Tibial nerve (tissue), 4 donors: ENCODE data around the gene SIVA1. TPM values are rescaled to one million over a fixed set of nuclear protein-coding genes. Genes with fewer than 3 reads are reported as not detected.

Experiments used
- DNase-seq, 2 donors: peaks; one replicate each; pipeline ENCODE4 v3.0.0-alpha.2; 2019; ENCODE audit warnings: low spot score in 2 of 2
- H3K27ac ChIP-seq, 4 donors: fragments of 200-600 bp; sonication (generic) in 3 of 4; one replicate each; pipeline ENCODE4 v1.5.1; 2017 to 2019; ENCODE audit warnings: mild to moderate bottlenecking in 1 of 4
- H3K27me3 ChIP-seq, 2 donors: fragments of 200-600 bp; sonication (generic) in 1 of 2; one replicate each; pipeline versions ENCODE4 v1.5.1 to v1.6.0; 2017 to 2019
- H3K36me3 ChIP-seq, 3 donors: fragments of 200-600 bp; sonication (generic); one replicate each; pipeline ENCODE4 v1.5.1; 2018 to 2019
- H3K4me1 ChIP-seq, 4 donors: fragments of 200-600 bp; sonication (generic) in 3 of 4; one replicate each; pipeline ENCODE4 v1.5.1; 2017 to 2019
- H3K4me3 ChIP-seq, 4 donors: fragments of 200-600 bp; sonication (generic) in 3 of 4; one replicate each; pipeline ENCODE4 v1.5.1; 2017 to 2019; ENCODE audit warnings: mild to moderate bottlenecking in 1 of 4, moderate library complexity in 1 of 4
- H3K9me3 ChIP-seq, 4 donors: fragments of 200-600 bp; sonication (generic) in 3 of 4; one replicate each; pipeline ENCODE4 v1.5.1; 2017 to 2019
- CTCF ChIP-seq, 5 experiments: fragments of 200-600 bp in 3 of 5; fragments of 450-650 bp in 2 of 5; sonication (generic) in 3 of 5; IDR thresholded peaks; one replicate each; pipeline ENCODE4 v1.5.1; 2016 to 2019; ENCODE audit warnings: antibody characterized with exemption in 5 of 5, mild to moderate bottlenecking in 3 of 5, moderate library complexity in 2 of 5
- EP300 ChIP-seq, 2 donors: sonication (generic); formaldehyde crosslinking; IDR thresholded peaks; one replicate each; pipeline ENCODE4 v1.6.1; 2017; ENCODE audit warnings: antibody characterized with exemption in 2 of 2, mild to moderate bottlenecking in 1 of 2
- POLR2A ChIP-seq, 2 donors: fragments of 450-650 bp; IDR thresholded peaks; one replicate each; pipeline ENCODE4 v1.6.1; 2017; ENCODE audit warnings: antibody characterized with exemption in 2 of 2, mild to moderate bottlenecking in 2 of 2, moderate library complexity in 2 of 2
- WGBS, 2 donors: methylation state at CpG; one replicate each; pipeline ENCODE4 v1.1.5; 2018; 5-methylcytosine and 5-hydroxymethylcytosine counted together
- total RNA-seq, 4 donors: library from RNA; depleted of rRNA; stranded (reverse); fragments of >200 nt; gene quantifications; one replicate each; pipeline ENCODE4 v1.1.0, GENCODE V29; 2016

The SIVA1 gene
- total RNA-seq, 4 donors from 2014 or later, result 260 to 422 (median 378) TPM

- 90 to 94% methylated on average over 8 to 19 of the region's 20 CpGs for WGBS, 2 donors
- no peak for DNase-seq
- no peak overlapping the region for H3K4me3 ChIP-seq
- no peaks in the 10 kb centered on the region for H3K27me3 ChIP-seq
- H3K36me3 ChIP-seq, result peaks cover 0 to 97% (median 0%) of the 10 kb centered on the region in 3 donors
- no peak for TF ChIP-seq EP300 (IDR thresholded peaks at IDR 0.05)
- no peak for TF ChIP-seq CTCF (IDR thresholded peaks at IDR 0.05)
- no peak for TF ChIP-seq POLR2A (IDR thresholded peaks at IDR 0.05)
- H3K27ac ChIP-seq, result no peak overlapping the region
- H3K9me3 ChIP-seq, result peaks cover 0 to 6% (median 0%) of the 10 kb centered on the region in 4 donors
- peaks cover 0 to 3% (median 0%) of the 10 kb centered on the region in 4 donors for H3K4me1 ChIP-seq
These were observed 21.6 kb downstream of the SIVA1 start for GRCh38 chr14:104774453-104775072.

GRCh38 chr14:104775073-104775489 is 22.1 kb downstream of the SIVA1 start:
- no peaks in the 10 kb centered on the region for H3K27me3 ChIP-seq
- no peak for DNase-seq
- peaks cover 0 to 97% (median 0%) of the 10 kb centered on the region in 3 donors for H3K36me3 ChIP-seq
- H3K27ac ChIP-seq, result no peak overlapping the region
- no peaks in the 10 kb centered on the region for H3K4me1 ChIP-seq
- no peak for TF ChIP-seq CTCF (IDR thresholded peaks at IDR 0.05)
- TF ChIP-seq POLR2A (IDR thresholded peaks at IDR 0.05), result no peak
- TF ChIP-seq EP300 (IDR thresholded peaks at IDR 0.05), result no peak
- 92 to 95% methylated on average over 4 to 13 of the region's 13 CpGs for WGBS, 2 donors
- H3K4me3 ChIP-seq, result no peak overlapping the region
- H3K9me3 ChIP-seq, result peaks cover 0 to 6% (median 0%) of the 10 kb centered on the region in 4 donors

GRCh38 chr14:104776481-104776880 is 23.5 kb downstream of the SIVA1 start:
- WGBS, 2 donors, result 96 to 98% methylated on average over 15 of the region's 15 CpGs
- no peak overlapping the region for H3K27ac ChIP-seq
- H3K4me1 ChIP-seq, result no peaks in the 10 kb centered on the region
- no peak for DNase-seq
- peaks cover 0 to under 1% (median 0%) of the 10 kb centered on the region in 4 donors for H3K9me3 ChIP-seq
- H3K36me3 ChIP-seq, result peaks cover 0 to 97% (median 0%) of the 10 kb centered on the region in 3 donors
- no peak overlapping the region for H3K4me3 ChIP-seq
- TF ChIP-seq EP300 (IDR thresholded peaks at IDR 0.05) (no peak), POLR2A (IDR thresholded peaks at IDR 0.05) (no peak), CTCF (IDR thresholded peaks at IDR 0.05) (no peak)
- no peaks in the 10 kb centered on the region for H3K27me3 ChIP-seq

- WGBS, 2 donors, result 77 to 82% methylated on average over 13 to 16 of the region's 16 CpGs
- no peak for DNase-seq
- Histone ChIP-seq H3K36me3 (peaks cover 0 to 97% (median 0%) of the 10 kb centered on the region in 3 donors), H3K9me3 (no peaks in the 10 kb centered on the region), H3K27ac (no peak overlapping the region), H3K4me3 (no peak overlapping the region), H3K27me3 (no peaks in the 10 kb centered on the region), H3K4me1 (peaks cover 0 to 7% (median 0%) of the 10 kb centered on the region in 4 donors)
- TF ChIP-seq POLR2A (IDR thresholded peaks at IDR 0.05) (no peak), CTCF (IDR thresholded peaks at IDR 0.05) (no peak), EP300 (IDR thresholded peaks at IDR 0.05) (no peak)
These were observed 24.2 kb downstream of the SIVA1 start for GRCh38 chr14:104776961-104777807.

GRCh38 chr14:104777808-104778249 is 24.9 kb downstream of the SIVA1 start:
- H3K4me1 ChIP-seq, result peaks cover 0 to 12% (median 0%) of the 10 kb centered on the region in 4 donors
- no peaks in the 10 kb centered on the region for H3K27me3 ChIP-seq
- DNase-seq, result no peak
- 79 to 81% methylated on average over 14 to 15 of the region's 15 CpGs for WGBS, 2 donors
- no peak overlapping the region for H3K27ac ChIP-seq
- H3K36me3 ChIP-seq, result peaks cover 0 to 97% (median 0%) of the 10 kb centered on the region in 3 donors
- H3K9me3 ChIP-seq, result no peaks in the 10 kb centered on the region
- no peak overlapping the region for H3K4me3 ChIP-seq
- TF ChIP-seq POLR2A (IDR thresholded peaks at IDR 0.05) (no peak), EP300 (IDR thresholded peaks at IDR 0.05) (no peak), CTCF (IDR thresholded peaks at IDR 0.05) (no peak)
